IMR-90 (cell line): ENCODE data around the gene HCK.

Experiments
- BHLHE40 ChIP-seq: fragments of 150-350 bp; IDR thresholded peaks from 2 replicates; pipeline ENCODE4 v1.6.1; 2016; ENCODE audit warnings: mild to moderate bottlenecking, low read depth, low read length
- CHD1 ChIP-seq: IDR thresholded peaks from 2 replicates; pipeline ENCODE4 v1.6.1; 2012; ENCODE audit warnings: low read depth, low read length, improper control_type of control experiment
- POLR2A ChIP-seq: IDR thresholded peaks from 2 replicates; pipeline ENCODE4 v1.6.1; 2012; ENCODE audit warnings: mild to moderate bottlenecking, low read depth, low read length
- RAD21 ChIP-seq: IDR thresholded peaks from 2 replicates; pipeline ENCODE4 v1.6.1; 2012; ENCODE audit warnings: low read length, improper control_type of control experiment
- RCOR1 ChIP-seq: IDR thresholded peaks from 2 replicates; pipeline ENCODE4 v1.6.1; 2012; ENCODE audit warnings: mild to moderate bottlenecking, low read length, improper control_type of control experiment; ENCODE audit not compliant: insufficient replicate concordance
- TF ChIP-seq, protein P1 (sequence below): conservative IDR thresholded peaks from 2 replicates; pipeline ENCODE4 v1.5.1; 2012; ENCODE audit warnings: mild to moderate bottlenecking, low read depth, low read length, improper control_type of control experiment
- TF ChIP-seq, protein P2 (sequence below): fragments of 150-350 bp; IDR thresholded peaks from 2 replicates; pipeline ENCODE4 v1.6.1; 2017; ENCODE audit warnings: mild to moderate bottlenecking, antibody characterized with exemption, low read length, low read depth
- TF ChIP-seq, protein P3 (sequence below): fragments of 150-350 bp; IDR thresholded peaks from 2 replicates; pipeline ENCODE4 v1.6.1; 2016; ENCODE audit warnings: low read depth, mild to moderate bottlenecking, low read length, moderate library complexity, borderline replicate concordance

DNA sequence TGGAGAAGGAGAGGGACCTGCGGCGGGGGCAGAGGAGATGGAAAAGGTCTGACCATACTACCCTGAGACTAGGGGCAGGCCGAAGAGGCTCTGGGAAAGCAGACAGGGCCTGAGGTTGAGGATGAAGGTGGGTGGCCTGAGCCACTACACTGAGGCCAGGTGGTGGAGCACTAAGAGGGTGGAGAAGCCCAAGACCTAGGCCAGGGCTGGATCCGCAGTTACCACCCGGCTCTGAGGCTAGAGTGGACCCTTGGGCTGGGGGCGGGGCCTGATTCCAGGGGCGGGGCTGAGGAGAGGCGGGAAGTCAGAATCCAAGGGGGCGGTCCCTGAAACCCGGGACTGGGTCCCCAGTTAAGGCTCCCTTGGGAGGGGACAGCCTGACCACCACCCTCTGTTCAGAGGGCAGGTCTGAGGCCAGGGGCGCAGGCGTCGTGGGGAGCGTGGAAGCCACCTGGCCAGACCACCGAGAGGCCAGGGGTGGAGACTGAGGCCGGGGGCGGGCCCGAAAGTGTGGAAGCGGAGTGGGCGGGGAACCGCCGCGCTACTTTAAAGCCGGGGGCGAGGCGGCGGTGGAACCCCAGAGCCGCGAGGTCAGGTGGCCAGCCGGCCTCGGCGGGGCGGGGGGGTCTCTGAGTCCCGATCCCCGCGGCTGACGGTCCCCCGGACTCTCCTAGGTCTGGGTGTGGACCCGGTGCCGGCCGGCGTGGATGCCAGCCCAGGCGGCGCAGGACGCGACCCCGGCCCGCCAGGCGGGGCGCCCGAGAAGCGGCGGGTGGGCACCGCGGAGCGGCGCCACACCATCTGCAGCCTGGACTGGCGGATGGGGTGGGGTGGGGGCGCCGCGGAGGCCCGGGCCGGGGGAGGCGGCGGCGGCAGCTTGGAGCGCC is 33.5 kb upstream of the HCK start:
- TF ChIP-seq POLR2A (no peak), CHD1 (no peak), RCOR1 (no peak), RAD21 (no peak), BHLHE40 (no peak)
- TF ChIP-seq, protein P1, sequence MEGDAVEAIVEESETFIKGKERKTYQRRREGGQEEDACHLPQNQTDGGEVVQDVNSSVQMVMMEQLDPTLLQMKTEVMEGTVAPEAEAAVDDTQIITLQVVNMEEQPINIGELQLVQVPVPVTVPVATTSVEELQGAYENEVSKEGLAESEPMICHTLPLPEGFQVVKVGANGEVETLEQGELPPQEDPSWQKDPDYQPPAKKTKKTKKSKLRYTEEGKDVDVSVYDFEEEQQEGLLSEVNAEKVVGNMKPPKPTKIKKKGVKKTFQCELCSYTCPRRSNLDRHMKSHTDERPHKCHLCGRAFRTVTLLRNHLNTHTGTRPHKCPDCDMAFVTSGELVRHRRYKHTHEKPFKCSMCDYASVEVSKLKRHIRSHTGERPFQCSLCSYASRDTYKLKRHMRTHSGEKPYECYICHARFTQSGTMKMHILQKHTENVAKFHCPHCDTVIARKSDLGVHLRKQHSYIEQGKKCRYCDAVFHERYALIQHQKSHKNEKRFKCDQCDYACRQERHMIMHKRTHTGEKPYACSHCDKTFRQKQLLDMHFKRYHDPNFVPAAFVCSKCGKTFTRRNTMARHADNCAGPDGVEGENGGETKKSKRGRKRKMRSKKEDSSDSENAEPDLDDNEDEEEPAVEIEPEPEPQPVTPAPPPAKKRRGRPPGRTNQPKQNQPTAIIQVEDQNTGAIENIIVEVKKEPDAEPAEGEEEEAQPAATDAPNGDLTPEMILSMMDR = no peak
- TF ChIP-seq, protein P2, sequence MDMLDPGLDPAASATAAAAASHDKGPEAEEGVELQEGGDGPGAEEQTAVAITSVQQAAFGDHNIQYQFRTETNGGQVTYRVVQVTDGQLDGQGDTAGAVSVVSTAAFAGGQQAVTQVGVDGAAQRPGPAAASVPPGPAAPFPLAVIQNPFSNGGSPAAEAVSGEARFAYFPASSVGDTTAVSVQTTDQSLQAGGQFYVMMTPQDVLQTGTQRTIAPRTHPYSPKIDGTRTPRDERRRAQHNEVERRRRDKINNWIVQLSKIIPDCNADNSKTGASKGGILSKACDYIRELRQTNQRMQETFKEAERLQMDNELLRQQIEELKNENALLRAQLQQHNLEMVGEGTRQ = no peak
- TF ChIP-seq, protein P3, sequence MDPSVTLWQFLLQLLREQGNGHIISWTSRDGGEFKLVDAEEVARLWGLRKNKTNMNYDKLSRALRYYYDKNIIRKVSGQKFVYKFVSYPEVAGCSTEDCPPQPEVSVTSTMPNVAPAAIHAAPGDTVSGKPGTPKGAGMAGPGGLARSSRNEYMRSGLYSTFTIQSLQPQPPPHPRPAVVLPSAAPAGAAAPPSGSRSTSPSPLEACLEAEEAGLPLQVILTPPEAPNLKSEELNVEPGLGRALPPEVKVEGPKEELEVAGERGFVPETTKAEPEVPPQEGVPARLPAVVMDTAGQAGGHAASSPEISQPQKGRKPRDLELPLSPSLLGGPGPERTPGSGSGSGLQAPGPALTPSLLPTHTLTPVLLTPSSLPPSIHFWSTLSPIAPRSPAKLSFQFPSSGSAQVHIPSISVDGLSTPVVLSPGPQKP = no peak
